ENCODE measurements around the gene NKRF.

The NKRF gene

DNA sequence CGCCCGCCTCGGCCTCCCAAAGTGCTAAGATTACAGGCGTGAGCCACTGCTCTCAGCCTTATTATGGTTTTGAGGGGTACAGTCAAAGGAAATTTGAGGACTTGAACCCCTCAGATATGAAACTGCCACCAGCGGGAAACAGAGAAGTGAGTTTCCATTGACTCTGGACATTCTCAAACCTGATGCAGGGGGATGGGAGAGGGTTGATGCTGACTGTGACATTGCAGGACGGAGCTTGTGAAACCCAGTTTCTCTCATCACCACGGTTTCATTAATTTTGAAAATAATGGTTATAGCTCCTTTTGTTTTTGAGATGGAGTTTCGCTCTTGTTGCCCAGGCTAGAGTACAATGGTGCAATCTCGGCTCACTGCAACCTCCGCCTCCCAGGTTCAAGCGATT is 18.2 kb upstream of the NKRF start:
- no peaks in the 10 kb centered on the region; the same call in 1 of the 2 replicates for H3K36me3 ChIP-seq (ENCODE audit: low read length)
- H3K9me3 ChIP-seq (ENCODE audit: insufficient read depth, low read length), result no peaks in the 10 kb centered on the region
- no peaks in the 10 kb centered on the region for H3K79me2 ChIP-seq (ENCODE audit: insufficient read depth, low read length)
- no peak overlapping the region for H3K4me2 ChIP-seq (ENCODE audit: low read depth, low read length, poor library complexity, severe bottlenecking)
- H3K27me3 ChIP-seq (ENCODE audit: low read length), result no peaks in the 10 kb centered on the region
- H4K20me1 ChIP-seq (ENCODE audit: low read depth, low read length), result no peaks in the 10 kb centered on the region
- no peak overlapping the region for H2AFZ ChIP-seq (ENCODE audit: low read depth, low read length, severe bottlenecking)
- no peak overlapping the region for H3K9ac ChIP-seq (ENCODE audit: low read length)
- H3K27ac ChIP-seq (ENCODE audit: low read depth, low read length), result no peak overlapping the region
- no peak overlapping the region for H3K4me3 ChIP-seq (ENCODE audit: insufficient read depth, low read length, poor library complexity, severe bottlenecking)
- TF ChIP-seq, protein P1, sequence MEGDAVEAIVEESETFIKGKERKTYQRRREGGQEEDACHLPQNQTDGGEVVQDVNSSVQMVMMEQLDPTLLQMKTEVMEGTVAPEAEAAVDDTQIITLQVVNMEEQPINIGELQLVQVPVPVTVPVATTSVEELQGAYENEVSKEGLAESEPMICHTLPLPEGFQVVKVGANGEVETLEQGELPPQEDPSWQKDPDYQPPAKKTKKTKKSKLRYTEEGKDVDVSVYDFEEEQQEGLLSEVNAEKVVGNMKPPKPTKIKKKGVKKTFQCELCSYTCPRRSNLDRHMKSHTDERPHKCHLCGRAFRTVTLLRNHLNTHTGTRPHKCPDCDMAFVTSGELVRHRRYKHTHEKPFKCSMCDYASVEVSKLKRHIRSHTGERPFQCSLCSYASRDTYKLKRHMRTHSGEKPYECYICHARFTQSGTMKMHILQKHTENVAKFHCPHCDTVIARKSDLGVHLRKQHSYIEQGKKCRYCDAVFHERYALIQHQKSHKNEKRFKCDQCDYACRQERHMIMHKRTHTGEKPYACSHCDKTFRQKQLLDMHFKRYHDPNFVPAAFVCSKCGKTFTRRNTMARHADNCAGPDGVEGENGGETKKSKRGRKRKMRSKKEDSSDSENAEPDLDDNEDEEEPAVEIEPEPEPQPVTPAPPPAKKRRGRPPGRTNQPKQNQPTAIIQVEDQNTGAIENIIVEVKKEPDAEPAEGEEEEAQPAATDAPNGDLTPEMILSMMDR (IDR thresholded peaks at IDR 0.05; ENCODE audit: insufficient read depth, low read length, poor library complexity, severe bottlenecking), result no peak
- no peak for TF ChIP-seq EZH2phosphoT487 (conservative IDR thresholded peaks at IDR 0.05; ENCODE audit: low read length)
- 0 out of 2 replicates have a peak, but pooled peaks cover 4% of the 10 kb centered on the region for H3F3A ChIP-seq (ENCODE audit: insufficient read depth)
- no peaks in the 10 kb centered on the region for H3K9me2 ChIP-seq (replicated peaks; ENCODE audit: insufficient read depth, low read length)

DNA sequence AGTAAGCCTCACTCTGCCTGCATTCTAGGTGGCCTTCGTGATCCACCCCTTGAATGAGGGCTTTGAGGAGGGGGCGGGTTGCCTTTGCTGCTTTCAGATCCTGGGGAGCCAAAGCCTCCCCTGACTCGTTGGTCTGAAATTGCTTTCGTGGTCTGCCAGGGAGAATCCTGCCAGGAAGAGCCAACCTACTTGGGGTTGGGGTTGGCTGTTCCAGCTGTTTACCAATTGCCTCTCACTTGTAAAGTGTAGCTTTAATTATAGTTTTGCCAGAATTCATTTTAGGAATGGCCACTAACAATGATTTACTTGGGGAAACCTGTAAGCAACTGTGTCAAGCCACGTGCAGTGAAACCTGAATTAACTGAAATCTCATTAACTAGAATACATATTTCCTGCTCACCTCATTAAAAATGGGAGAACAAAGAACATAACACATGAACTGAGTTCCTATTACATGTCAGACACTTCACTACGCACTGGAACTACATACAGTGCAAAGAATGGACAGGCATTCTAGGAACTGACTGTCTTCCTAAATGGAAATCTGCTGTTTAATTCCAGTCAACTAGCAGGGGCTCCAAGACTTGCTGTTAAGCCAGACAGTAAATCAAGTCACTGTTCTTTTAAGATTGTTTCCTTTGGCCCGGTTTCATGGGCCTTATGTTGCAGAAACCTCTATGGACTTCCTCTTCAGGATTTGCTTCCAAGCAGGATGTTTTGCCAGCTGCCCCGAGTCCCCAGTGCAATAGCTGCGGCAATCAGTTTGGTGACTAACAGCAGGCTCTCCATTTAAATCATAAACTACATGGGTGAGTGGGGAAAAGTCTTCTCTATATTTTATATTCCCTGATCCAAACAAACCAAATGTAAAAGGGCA is 16.4 kb upstream of the NKRF start:
- no peak overlapping the region for H2AFZ ChIP-seq (ENCODE audit: low read depth, low read length, severe bottlenecking)
- no peak overlapping the region for H3K4me3 ChIP-seq (ENCODE audit: insufficient read depth, low read length, poor library complexity, severe bottlenecking)
- H3K9me2 ChIP-seq (replicated peaks; ENCODE audit: insufficient read depth, low read length), result no peaks in the 10 kb centered on the region
- no peak overlapping the region for H3K4me2 ChIP-seq (ENCODE audit: low read depth, low read length, poor library complexity, severe bottlenecking)
- H3K9me3 ChIP-seq (ENCODE audit: insufficient read depth, low read length), result no peaks in the 10 kb centered on the region
- H3K36me3 ChIP-seq (ENCODE audit: low read length), result no peaks in the 10 kb centered on the region; the same call in 1 of the 2 replicates
- H3K27me3 ChIP-seq (ENCODE audit: low read length), result no peaks in the 10 kb centered on the region
- H3K79me2 ChIP-seq (ENCODE audit: insufficient read depth, low read length), result no peaks in the 10 kb centered on the region
- no peak overlapping the region for H3K27ac ChIP-seq (ENCODE audit: low read depth, low read length)
- no peak for TF ChIP-seq EZH2phosphoT487 (conservative IDR thresholded peaks at IDR 0.05; ENCODE audit: low read length)
- TF ChIP-seq, protein P1 (IDR thresholded peaks at IDR 0.05; ENCODE audit: insufficient read depth, low read length, poor library complexity, severe bottlenecking), result no peak
- H3F3A ChIP-seq (ENCODE audit: insufficient read depth), result peaks cover 19% of the 10 kb centered on the region
- H4K20me1 ChIP-seq (ENCODE audit: low read depth, low read length), result no peaks in the 10 kb centered on the region
- no peak overlapping the region for H3K9ac ChIP-seq (ENCODE audit: low read length)

GRCh38 chrX:119618439-119618838 is 12.2 kb upstream of the NKRF start:
- TF ChIP-seq, protein P1 (IDR thresholded peaks at IDR 0.05; ENCODE audit: insufficient read depth, low read length, poor library complexity, severe bottlenecking), result no peak
- no peak for TF ChIP-seq EZH2phosphoT487 (conservative IDR thresholded peaks at IDR 0.05; ENCODE audit: low read length)
- no peaks in the 10 kb centered on the region for H3K9me3 ChIP-seq (ENCODE audit: insufficient read depth, low read length)
- no peak overlapping the region for H3K4me3 ChIP-seq (ENCODE audit: insufficient read depth, low read length, poor library complexity, severe bottlenecking)
- H3K27ac ChIP-seq (ENCODE audit: low read depth, low read length), result peak overlapping the region; percentile 67
- H3K79me2 ChIP-seq (ENCODE audit: insufficient read depth, low read length), result no peaks in the 10 kb centered on the region
- no peaks in the 10 kb centered on the region for H4K20me1 ChIP-seq (ENCODE audit: low read depth, low read length)
- H3K36me3 ChIP-seq (ENCODE audit: low read length), result no peaks in the 10 kb centered on the region
- peak overlapping the region; percentile 62 for H3K4me2 ChIP-seq (ENCODE audit: low read depth, low read length, poor library complexity, severe bottlenecking)
- H3K9me2 ChIP-seq (replicated peaks; ENCODE audit: insufficient read depth, low read length), result no peaks in the 10 kb centered on the region
- H2AFZ ChIP-seq (ENCODE audit: low read depth, low read length, severe bottlenecking), result no peak overlapping the region
- peaks cover 22% of the 10 kb centered on the region for H3F3A ChIP-seq (ENCODE audit: insufficient read depth)
- H3K27me3 ChIP-seq (ENCODE audit: low read length), result no peaks in the 10 kb centered on the region
- peak overlapping the region; percentile 21; the same call in 1 of the 2 replicates for H3K9ac ChIP-seq (ENCODE audit: low read length)
